ENCODE measurements around the gene STAG3. TPM values are rescaled to one million over a fixed set of nuclear protein-coding genes. Genes with fewer than 3 reads are reported as not detected.
A peak's percentile ranks its signal among the peaks of the same experiment; 100 is the strongest.
"Not testable (repeated sequence)": the region's sequence is repeated elsewhere in the genome, so short reads cannot be mapped to it uniquely, and the experiment has no call there.

STAG3 gene
- total RNA-seq, 1 donor from 2014 or later = not detected

DNA sequence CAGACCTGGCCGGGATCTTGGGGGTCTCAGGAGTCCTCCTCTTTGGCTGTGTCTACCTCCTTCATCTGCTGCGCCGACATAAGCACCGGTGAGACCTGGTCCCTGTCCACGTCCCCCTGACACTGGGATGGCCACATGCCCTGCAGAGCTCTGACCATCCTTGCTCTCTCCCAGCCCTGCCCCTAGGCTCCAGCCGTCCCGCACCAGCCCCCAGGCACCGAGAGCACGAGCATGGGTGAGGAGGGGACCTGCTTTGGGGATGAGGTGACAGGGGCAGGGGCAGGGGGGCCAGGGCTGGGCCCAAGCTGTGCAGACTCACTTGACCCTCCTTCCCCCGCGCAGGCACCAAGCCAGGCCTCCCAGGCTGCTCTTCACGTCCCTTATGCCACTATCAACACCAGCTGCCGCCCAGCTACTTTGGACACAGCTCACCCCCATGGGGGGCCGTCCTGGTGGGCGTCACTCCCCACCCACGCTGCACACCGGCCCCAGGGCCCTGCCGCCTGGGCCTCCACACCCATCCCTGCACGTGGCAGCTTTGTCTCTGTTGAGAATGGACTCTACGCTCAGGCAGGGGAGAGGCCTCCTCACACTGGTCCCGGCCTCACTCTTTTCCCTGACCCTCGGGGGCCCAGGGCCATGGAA is 43.0 kb downstream of the STAG3 start:
- Histone ChIP-seq H3K27ac (peak overlapping the region; percentile 27), H3K27me3 (no peaks in the 10 kb centered on the region), H3K36me3 (no peaks in the 10 kb centered on the region), H3K4me1 (no peaks in the 10 kb centered on the region), H3K4me3 (peak overlapping the region; percentile 16 to 19), H3K9me3 (no peaks in the 10 kb centered on the region)
- no peak for TF ChIP-seq CTCF (IDR thresholded peaks at IDR 0.05)
- no peak for TF ChIP-seq POLR2AphosphoS5 (IDR thresholded peaks at IDR 0.05; ENCODE audit: insufficient read depth in 1 of 2, low read depth in 1 of 2)
- no peak for TF ChIP-seq POLR2A (IDR thresholded peaks at IDR 0.05)
- intact Hi-C loops (cut with DNase I) = no loop called here
- no peak for DNase-seq (ENCODE audit: extremely low spot score in 2 of 2)

GRCh38 chr7:100221231-100221718 is 43.6 kb downstream of the STAG3 start:
- DNase-seq (ENCODE audit: extremely low spot score in 2 of 2) = no peak
- H3K27ac ChIP-seq = peak overlapping the region; percentile 27
- no peaks in the 10 kb centered on the region for H3K27me3 ChIP-seq
- no peaks in the 10 kb centered on the region for H3K4me1 ChIP-seq
- H3K4me3 ChIP-seq = peak overlapping the region in 1 of 2 donors; percentile 16
- intact Hi-C loops (cut with DNase I) = no loop called here
- TF ChIP-seq CTCF (IDR thresholded peaks at IDR 0.05) (no peak), POLR2AphosphoS5 (IDR thresholded peaks at IDR 0.05; ENCODE audit: insufficient read depth in 1 of 2, low read depth in 1 of 2) (peak in 1 of 2 donors; percentile 21), POLR2A (IDR thresholded peaks at IDR 0.05) (no peak)
- no peaks in the 10 kb centered on the region for H3K9me3 ChIP-seq
- no peaks in the 10 kb centered on the region for H3K36me3 ChIP-seq

GRCh38 chr7:100221767-100222444 is 44.2 kb downstream of the STAG3 start:
- no peak for DNase-seq (ENCODE audit: extremely low spot score in 2 of 2)
- Histone ChIP-seq H3K36me3 (no peaks in the 10 kb centered on the region), H3K4me3 (no peak overlapping the region), H3K4me1 (no peaks in the 10 kb centered on the region), H3K27me3 (no peaks in the 10 kb centered on the region), H3K27ac (peak overlapping the region; percentile 13), H3K9me3 (no peaks in the 10 kb centered on the region)
- TF ChIP-seq POLR2AphosphoS5 (IDR thresholded peaks at IDR 0.05; ENCODE audit: insufficient read depth in 1 of 2, low read depth in 1 of 2) = no peak
- TF ChIP-seq CTCF (IDR thresholded peaks at IDR 0.05) = no peak
- no peak for TF ChIP-seq POLR2A (IDR thresholded peaks at IDR 0.05)
- intact Hi-C loops (cut with DNase I) = no loop called here

DNA sequence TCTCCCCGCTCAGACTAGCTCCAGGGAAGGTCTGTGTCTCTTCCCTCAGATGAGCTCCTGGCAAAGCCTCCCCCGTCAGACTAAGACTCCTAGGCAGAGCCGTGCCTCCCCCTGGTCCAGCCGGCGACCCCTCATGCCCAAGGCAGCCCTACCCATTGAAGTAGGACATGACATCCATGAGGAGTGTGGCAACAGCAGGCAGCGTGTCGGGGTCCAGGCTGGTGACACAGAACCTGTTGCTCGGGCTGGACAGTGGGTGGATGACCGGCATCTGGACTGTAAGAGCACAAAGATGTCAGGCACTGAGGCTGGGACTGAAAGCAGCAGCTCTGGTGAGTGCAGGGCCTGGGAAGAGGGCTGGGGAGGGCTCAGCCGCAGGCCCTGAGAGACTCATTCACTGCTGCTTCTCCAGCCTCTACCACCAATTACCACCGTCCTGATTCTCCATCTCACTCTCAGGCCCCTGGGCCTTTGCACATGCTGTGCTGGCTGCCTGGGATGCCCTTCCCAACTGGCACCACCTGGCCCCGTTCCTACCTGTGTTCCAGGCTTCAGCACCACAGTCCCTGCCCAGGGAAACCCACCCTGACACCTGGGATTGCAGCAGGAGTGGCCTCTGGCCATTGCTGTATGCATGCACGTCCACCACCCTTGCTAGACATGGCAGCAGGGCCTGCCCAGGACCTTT is 44.9 kb downstream of the STAG3 start:
- H3K4me1 ChIP-seq = no peaks in the 10 kb centered on the region
- H3K4me3 ChIP-seq = no peak overlapping the region
- no peak for DNase-seq (ENCODE audit: extremely low spot score in 2 of 2)
- TF ChIP-seq POLR2AphosphoS5 (IDR thresholded peaks at IDR 0.05; ENCODE audit: insufficient read depth in 1 of 2, low read depth in 1 of 2) (no peak), CTCF (IDR thresholded peaks at IDR 0.05) (no peak), POLR2A (IDR thresholded peaks at IDR 0.05) (no peak)
- H3K27ac ChIP-seq = no peak overlapping the region
- no peaks in the 10 kb centered on the region for H3K9me3 ChIP-seq
- no peaks in the 10 kb centered on the region for H3K27me3 ChIP-seq
- H3K36me3 ChIP-seq = no peaks in the 10 kb centered on the region
- intact Hi-C loops (cut with DNase I) = no loop called here

GRCh38 chr7:100223376-100223927 is 45.7 kb downstream of the STAG3 start:
- H3K9me3 ChIP-seq; intact Hi-C loops (cut with DNase I); DNase-seq (ENCODE audit: extremely low spot score in 2 of 2); H3K4me1 ChIP-seq; H3K27ac ChIP-seq; H3K4me3 ChIP-seq; H3K36me3 ChIP-seq; H3K27me3 ChIP-seq: not testable (repeated sequence)

- H3K36me3 ChIP-seq; H3K27me3 ChIP-seq; H3K27ac ChIP-seq; intact Hi-C loops (cut with DNase I); H3K4me3 ChIP-seq; H3K9me3 ChIP-seq; H3K4me1 ChIP-seq; DNase-seq (ENCODE audit: extremely low spot score in 2 of 2): not testable (repeated sequence)
Measured at GRCh38 chr7:100224891-100225290, 47.2 kb downstream of the STAG3 start.

- H3K27ac ChIP-seq; H3K4me3 ChIP-seq; H3K4me1 ChIP-seq; H3K27me3 ChIP-seq; H3K36me3 ChIP-seq; H3K9me3 ChIP-seq; intact Hi-C loops (cut with DNase I); DNase-seq (ENCODE audit: extremely low spot score in 2 of 2): not testable (repeated sequence)
Measured at GRCh38 chr7:100234660-100235317, 57.1 kb downstream of the STAG3 start.

- H3K4me3 ChIP-seq; H3K36me3 ChIP-seq; H3K27ac ChIP-seq; intact Hi-C loops (cut with DNase I); H3K4me1 ChIP-seq; H3K9me3 ChIP-seq; H3K27me3 ChIP-seq; DNase-seq (ENCODE audit: extremely low spot score in 2 of 2): not testable (repeated sequence)
Measured at GRCh38 chr7:100239975-100240374, 62.3 kb downstream of the STAG3 start.
